Measurements from ENCODE around the gene FRRS1L. TPM values are rescaled to one million over a fixed set of nuclear protein-coding genes. Genes with fewer than 3 reads are reported as not detected.

The FRRS1L gene
- polyA plus RNA-seq, 6 donors from 2014 or later: not detected

DNA sequence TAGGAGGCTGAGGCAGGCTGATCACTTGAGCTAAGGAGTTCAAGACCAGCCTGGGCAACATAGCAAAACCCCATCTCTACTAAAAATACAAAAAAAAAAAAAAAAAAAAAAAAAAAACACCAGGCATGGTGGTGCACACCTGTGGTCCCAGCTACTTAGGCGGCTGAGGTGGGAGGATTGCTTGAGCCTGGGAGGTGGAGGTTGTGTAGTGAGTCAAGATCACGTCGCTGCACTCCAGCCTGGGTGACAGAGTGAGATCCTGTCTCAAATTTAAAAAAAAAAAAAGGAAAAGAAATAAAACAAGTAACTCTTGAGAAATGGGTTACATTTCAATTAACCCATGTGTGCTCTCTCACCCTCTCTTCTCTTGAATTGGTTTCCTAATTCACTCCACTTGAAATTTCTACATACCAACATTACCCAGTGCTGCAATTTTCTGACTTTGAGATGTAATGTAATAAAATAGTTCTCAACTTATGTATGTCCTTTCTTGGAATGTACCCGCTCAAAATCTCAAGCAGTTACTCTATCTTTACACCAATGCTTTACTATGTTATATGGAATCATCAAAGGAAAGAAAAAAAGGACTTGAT is 83.1 kb downstream of the FRRS1L start:
- H3K36me3 Mint-ChIP-seq: peaks cover 16 to 24% of the 10 kb centered on the region in 2 donors
- ATAC-seq (ENCODE audit: low read depth in 2 of 2) (no peak), DNase-seq (no peak)
- H3K27me3 Mint-ChIP-seq: no peaks in the 10 kb centered on the region
- no peak overlapping the region for H3K4me3 Mint-ChIP-seq
- H3K4me1 Mint-ChIP-seq: peaks cover 0 to 5% (median 4%) of the 10 kb centered on the region in 3 donors
- no peaks in the 10 kb centered on the region for H3K9me3 Mint-ChIP-seq
- H3K27ac Mint-ChIP-seq: no peak overlapping the region

- H3K27ac Mint-ChIP-seq: peak overlapping the region in 1 of 6 donors; percentile 87
- DNase-seq: no peak
- no peaks in the 10 kb centered on the region for H3K27me3 Mint-ChIP-seq
- no peak overlapping the region for H3K4me3 Mint-ChIP-seq
- peaks cover 16 to 31% of the 10 kb centered on the region in 2 donors for H3K36me3 Mint-ChIP-seq
- ATAC-seq (ENCODE audit: low read depth in 2 of 2): no peak
- H3K4me1 Mint-ChIP-seq: peaks cover 0 to 5% (median 4%) of the 10 kb centered on the region in 3 donors
- H3K9me3 Mint-ChIP-seq: no peaks in the 10 kb centered on the region
Observed at GRCh38 chr9:109083141-109083540, 83.9 kb downstream of the FRRS1L start.

DNA sequence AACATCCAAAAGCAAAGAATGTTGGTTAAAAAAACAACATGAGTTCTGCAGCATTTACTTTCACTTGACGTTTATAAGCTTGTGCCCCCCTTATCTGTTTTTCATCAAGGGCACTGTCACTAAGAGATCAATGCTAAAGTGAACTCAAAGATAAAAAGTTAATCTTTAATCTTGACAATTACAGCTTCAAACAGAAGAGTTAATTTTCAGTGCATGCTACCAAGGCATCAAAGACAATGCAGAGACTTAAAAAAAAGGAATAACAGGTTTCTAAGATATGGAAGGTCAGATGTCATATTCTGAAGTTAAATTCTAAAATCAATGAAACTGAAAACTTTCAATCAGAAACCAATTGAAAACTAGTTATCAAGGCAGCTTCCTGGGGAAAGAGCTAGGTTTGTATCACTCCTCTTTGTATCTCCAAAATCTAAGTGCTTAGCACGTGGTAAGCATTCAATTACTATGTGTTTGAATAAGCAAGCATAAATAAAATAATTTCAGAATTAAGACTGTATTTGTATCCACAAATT is 84.9 kb downstream of the FRRS1L start:
- H3K27me3 Mint-ChIP-seq: no peaks in the 10 kb centered on the region
- ATAC-seq (ENCODE audit: low read depth in 2 of 2): no peak
- H3K36me3 Mint-ChIP-seq: peaks cover 22 to 35% of the 10 kb centered on the region in 2 donors
- H3K9me3 Mint-ChIP-seq: no peaks in the 10 kb centered on the region
- peaks cover 0 to 5% (median 4%) of the 10 kb centered on the region in 3 donors for H3K4me1 Mint-ChIP-seq
- no peak for DNase-seq
- no peak overlapping the region for H3K4me3 Mint-ChIP-seq
- H3K27ac Mint-ChIP-seq: no peak overlapping the region

Other genes starting within 250 kb of the FRRS1L start
- gene ELP1, start 233.1 kb downstream of the FRRS1L start, polyA plus RNA-seq (ENCODE audit: low read depth in 6 of 6): 10 to 100 TPM in 5 of 6 donors, 1 to 10 TPM in 1; 9.8 to 14.8 (median 12.7) TPM
- gene ABITRAM, start 232.8 kb downstream of the FRRS1L start, polyA plus RNA-seq (ENCODE audit: low read depth in 6 of 6): 10 to 100 TPM in 5 of 6 donors, 1 to 10 TPM in 1; 9.6 to 16.7 (median 11.3) TPM
- 1 to 10 TPM in 1 of 6 donors, under 1 TPM in 3, not detected in 2; 0.32 to 1.1 (median 0.80) TPM for gene CTNNAL1, start 153.8 kb downstream of the FRRS1L start, polyA plus RNA-seq (ENCODE audit: low read depth in 6 of 6)
- 10 to 100 TPM; 11.6 to 34.3 (median 15.9) TPM for gene TMEM245, start 47.3 kb downstream of the FRRS1L start, polyA plus RNA-seq (ENCODE audit: low read depth in 6 of 6)
- not detected for gene EPB41L4B, start 153.8 kb upstream of the FRRS1L start, polyA plus RNA-seq (ENCODE audit: low read depth in 6 of 6)